ENCODE measurements around the gene MIR17HG.
A peak's percentile ranks its signal among the peaks of the same experiment; 100 is the strongest.
"Not testable (repeated sequence)": the region's sequence is repeated elsewhere in the genome, so short reads cannot be mapped to it uniquely, and the experiment has no call there.

The MIR17HG gene

GRCh38 chr13:91347202-91347995 lies at the start of gene MIR17HG:
Gene MIR17HG (plus strand): TSS chr13:91347687.
- peak; percentile 97 for DNase-seq

DNA sequence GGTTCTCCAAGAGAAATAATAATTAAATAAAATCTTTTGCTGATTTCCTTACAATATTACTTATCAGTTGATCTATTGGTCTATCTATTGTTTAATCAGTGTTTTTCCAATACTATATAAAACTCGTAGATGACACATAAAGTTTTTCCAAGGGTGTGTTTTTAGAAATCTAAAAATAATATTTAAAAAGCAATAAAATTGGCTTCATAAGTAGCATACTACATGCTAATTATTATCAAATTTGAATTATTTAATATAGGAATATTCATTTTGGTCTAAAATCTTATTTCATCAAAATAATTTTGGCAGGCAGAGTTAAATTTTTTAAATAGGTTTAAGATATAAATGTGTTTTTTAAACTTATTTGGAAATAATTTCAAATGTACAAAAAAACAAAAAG lies 49.4 kb upstream of the MIR17HG start:
- no peak for DNase-seq

- no peak for DNase-seq
Measured at GRCh38 chr13:91302111-91302510, 45.4 kb upstream of the MIR17HG start.

DNA sequence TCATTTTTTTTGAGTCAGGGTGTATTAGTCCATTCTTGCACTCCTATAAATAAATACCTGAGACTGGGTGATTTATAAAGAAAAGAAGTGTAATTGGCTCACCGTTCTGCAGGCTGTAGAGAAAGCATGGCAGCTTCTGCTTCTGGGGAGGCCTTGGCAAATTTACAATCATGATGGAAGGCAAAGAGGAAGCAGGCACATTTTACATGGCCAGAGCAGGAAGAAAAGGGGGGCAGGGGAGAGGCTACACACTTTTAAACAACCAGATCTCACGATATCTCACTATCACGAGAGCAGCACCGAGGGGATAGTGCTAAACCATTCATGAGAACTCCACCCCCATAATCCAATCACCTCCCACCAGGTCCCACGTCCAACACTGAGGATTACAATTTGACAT lies 44.5 kb upstream of the MIR17HG start:
- DNase-seq, result peak; percentile 50

DNA sequence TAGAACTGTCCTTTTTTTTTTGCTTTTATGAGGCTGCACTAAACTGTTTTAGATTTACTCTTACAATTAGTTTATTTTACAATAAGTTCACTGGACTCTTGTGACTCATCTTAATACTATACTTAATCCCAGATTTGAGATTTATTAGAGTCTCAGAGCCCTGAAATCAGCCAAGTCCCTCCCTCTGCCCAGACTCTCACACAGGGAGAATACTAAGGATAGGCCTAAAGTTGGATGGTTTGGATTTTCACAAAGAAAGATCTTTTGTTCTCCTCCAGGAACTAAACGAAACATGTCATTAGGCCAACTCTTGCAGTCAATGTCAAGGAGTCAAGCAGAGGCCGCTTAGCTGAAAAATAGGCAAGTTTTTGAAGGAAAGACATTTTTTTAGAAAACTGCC lies 42.7 kb upstream of the MIR17HG start:
- no peak for DNase-seq

- no peak for DNase-seq
Measured at GRCh38 chr13:91305652-91306051, 41.8 kb upstream of the MIR17HG start.

DNA sequence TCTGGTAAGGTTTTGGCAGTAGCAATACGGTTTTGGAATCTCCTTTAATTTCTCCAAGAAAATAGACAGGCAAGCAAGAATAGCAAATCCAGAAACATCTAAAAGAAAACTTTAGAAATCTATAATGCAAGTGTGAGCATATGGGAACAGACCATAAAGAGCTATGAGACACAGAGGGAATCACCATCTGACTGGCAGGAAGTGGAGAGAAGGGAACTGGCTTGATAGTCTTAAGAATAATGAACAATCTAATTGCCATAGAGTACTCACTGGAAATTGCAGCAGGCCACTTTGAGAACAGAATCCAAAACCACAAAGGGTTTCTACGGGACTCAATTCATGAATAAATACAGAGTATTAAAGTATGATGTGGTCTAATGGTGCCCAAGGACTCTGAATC lies 39.6 kb upstream of the MIR17HG start:
- no peak for DNase-seq

DNA sequence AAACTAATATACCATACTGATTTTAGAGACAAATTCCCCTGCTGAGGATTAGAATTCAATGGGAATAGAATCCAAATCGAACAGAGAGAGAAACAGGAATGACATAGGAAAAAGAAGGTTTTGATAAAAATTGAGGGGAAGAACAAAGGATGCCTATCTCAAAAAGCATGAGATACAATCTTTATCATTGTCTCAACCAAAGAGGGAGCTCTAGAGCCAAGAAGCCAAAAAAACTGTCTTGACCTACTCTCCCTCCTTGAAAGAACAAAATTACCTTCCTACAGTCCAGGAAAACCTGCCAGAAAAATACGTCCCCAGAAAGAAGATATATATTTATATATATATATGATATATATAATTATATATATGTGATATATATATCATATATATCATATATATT lies 39.2 kb upstream of the MIR17HG start:
- DNase-seq, result no peak

GRCh38 chr13:91311491-91311890 lies 36.0 kb upstream of the MIR17HG start:
- DNase-seq, result no peak

GRCh38 chr13:91312324-91312723 lies 35.2 kb upstream of the MIR17HG start:
- DNase-seq, result peak; percentile 29

DNA sequence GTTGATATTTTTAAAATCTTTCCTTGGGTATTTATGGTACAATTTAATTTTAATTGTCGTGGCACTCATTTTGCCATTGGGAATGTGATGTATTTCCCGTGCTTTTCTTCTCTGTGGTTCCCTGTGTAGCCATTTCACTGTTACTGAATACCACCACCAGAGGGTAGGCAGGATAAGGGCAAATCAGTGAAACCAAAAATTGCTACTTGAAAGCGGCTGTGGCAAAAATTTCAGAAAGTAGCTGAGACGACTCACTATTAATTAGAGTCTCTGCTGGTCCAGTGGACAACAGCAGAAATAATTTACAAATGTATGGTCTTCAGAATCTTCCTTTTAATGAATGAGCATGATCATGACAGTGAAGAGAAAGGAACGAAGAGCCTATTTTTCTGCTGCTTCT lies 34.4 kb upstream of the MIR17HG start:
- DNase-seq, result peak; percentile 79

DNA sequence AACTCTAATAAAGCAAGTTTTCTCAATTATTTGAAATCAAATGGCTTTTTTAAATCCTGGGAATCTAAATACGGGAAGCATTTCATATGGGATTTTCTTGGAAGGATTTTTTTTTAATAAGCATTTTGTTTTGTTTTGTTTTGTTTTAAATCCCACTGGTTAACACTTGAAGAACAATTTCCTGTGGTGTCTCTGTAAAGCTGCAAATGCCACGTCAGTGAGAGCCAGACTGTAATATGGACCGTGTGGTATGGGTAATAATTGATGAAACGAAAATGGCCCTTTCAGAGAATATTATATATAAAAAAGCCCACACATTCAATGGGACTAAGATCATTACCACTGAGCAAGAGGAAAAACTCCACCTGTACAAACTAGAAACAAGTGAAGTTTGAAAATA lies 33.9 kb upstream of the MIR17HG start:
- DNase-seq, result no peak

DNA sequence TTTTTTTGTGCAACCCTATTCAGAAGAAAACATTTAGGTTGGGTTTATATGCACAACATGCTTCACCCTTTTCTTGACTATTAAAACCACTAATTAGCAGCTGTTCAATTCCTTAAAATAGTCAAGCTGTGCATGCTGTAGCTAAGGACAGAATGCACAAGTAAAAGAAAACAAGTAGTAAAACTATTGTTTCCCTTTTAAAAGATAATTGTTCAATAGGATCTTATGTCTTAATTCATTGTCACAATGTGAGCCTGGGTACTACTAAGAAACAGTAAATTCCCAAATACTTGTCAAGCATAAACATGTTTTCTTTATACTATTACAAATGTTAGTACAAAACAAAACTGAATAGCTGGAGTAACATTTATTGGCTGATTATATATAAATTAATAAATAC lies 32.6 kb upstream of the MIR17HG start:
- DNase-seq, result no peak

DNA sequence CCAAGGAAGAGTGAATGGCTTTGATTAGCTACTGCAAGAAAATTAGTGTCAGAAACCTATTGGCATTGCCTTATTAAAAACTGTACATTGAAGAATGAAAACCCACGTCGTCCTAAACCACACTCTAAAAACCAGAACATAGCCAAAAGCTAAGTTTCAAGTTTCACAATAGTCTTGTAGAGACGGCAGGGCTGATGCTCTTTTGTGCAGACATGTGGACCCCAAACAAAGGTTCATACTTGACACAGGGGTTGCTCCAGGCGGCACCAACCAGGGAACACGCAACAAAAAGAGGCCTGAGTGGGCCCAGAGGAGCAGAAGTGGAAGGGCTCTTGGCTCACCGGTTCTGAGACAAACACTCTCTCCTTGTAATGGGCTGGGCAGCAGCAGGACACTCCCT lies 28.6 kb upstream of the MIR17HG start:
- no peak for DNase-seq

GRCh38 chr13:91319996-91320395 lies 27.5 kb upstream of the MIR17HG start:
- no peak for DNase-seq

DNA sequence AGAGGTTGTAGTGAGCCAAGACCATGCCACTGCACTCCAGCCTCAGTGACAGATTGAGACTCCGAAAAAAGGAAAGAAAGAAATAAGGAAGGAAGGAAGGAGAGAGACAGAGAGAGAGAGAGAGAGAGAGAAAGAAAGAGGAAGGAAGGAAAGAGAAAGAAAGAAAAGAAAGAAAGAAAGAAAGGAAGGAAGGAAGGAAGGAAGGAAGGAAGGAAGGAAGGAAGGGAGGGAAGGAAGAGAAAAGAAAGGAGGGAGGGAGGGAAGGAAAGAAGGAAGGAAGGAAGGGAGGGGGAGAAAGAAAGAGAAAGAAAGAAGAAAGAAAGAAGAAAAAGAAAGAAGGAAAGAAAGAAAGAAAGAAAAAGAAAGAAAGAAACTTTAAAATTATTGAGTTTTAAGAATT lies 26.5 kb upstream of the MIR17HG start:
- not testable (repeated sequence) for DNase-seq

GRCh38 chr13:91323349-91323748 lies 24.1 kb upstream of the MIR17HG start:
- DNase-seq, result no peak

GRCh38 chr13:91326146-91326545 lies 21.3 kb upstream of the MIR17HG start:
- no peak for DNase-seq

- DNase-seq, result no peak
Measured at GRCh38 chr13:91328726-91329125, 18.8 kb upstream of the MIR17HG start.

DNA sequence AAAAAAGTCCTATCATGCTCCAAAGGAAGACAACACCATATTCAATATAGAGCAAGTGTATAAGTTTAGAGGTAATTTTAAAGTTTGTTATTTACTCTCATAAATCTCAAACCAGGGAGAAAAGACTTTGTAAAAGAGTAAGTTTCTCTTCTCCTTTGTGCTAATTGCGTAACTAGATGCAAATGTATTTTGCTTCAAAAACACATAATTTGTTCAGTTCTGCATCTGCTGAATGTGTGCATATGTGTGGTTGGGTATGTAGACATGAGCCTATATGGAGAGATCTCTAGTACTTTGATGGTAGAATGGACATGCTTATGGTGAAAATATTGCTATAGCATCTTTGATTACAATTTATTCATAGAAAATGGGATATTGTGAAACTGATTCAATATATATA lies 17.8 kb upstream of the MIR17HG start:
- no peak for DNase-seq

- no peak for DNase-seq
Measured at GRCh38 chr13:91331047-91331915, 16.2 kb upstream of the MIR17HG start.

- no peak for DNase-seq
Measured at GRCh38 chr13:91346062-91346461, 1.4 kb upstream of the MIR17HG start.

DNA sequence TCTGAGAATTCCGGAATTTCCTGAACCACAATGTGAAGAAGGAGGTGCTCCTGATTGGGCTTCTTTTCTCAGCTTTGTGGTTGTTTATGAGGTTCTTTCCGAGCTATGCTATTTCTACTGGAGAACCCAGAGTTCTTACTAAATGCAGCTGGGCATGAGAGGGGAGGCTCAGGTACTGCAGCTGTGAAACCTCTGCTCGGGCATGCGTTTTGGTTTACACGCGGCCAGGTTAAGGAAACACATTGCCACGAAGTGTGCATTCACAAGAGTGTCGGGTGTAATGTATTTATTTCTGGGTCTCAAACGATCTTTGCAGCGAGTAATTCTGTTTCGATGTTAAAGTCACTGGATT lies 661 bp upstream of the MIR17HG start:
- peak; percentile 71 for DNase-seq

All from hematopoietic multipotent progenitor cell treated with erythropoietin and hydrocortisone succinate and interleukin-3 and kit ligand, for 4 days (in vitro differentiated cells).